NCI-H82 treated with DMSO at 0.1 percent for 48 hours (cell line): ENCODE measurements around the gene GIPC2.

Source experiments
- DNase-seq: peaks from one replicate; lab custom pipeline; 2025; ENCODE audit not compliant: unreplicated experiment; lab: John Stamatoyannopoulos, UW

Gene GIPC2

DNA sequence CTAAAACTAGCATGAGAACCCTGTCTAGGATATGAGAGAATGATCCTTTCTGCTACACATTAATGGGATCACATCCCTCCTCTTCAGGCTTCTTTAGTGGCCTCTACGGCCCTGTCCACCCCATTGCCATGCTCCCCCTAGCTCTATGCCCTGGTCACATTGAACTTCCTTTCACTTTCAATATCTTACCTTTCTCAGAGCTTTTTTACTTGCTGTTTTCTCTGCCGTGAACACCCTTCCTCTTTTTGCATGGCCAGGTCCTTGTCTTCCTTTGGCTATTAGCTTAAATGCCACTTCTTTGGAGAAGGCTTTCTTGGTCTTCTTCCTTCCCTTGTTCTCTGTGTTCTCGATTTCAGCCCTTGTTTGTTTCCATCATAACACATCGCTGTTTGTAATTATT lies 97.4 kb downstream of the GIPC2 start:
- no peak for DNase-seq

- no peak for DNase-seq
These were observed 97.9 kb downstream of the GIPC2 start for GRCh38 chr1:78143673-78144072.

DNA sequence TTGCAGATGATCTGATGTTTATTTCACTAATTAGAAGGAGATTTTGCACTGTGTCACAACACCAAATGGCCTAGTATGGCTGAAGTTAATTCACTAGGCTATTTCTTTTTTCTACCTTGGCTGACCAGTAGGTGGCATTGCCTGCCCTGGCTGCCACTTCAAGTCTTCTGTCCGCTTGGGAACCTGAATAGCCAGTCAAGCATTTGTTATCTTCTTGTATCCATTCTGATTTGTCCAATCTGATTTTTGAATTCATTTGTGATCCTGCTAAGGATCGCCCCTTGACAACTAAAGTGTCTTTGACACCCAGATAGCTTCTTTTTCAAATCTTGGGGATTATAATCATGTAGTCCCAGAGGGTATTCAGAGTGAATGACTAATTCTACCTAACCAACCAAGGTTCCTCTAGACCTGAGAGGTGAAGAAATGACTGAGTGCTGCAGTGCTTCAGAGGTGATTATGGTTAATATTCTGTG lies 99.4 kb downstream of the GIPC2 start:
- peak; percentile 54 for DNase-seq

- no peak for DNase-seq
These were observed 100.5 kb downstream of the GIPC2 start for GRCh38 chr1:78146205-78146771.

DNA sequence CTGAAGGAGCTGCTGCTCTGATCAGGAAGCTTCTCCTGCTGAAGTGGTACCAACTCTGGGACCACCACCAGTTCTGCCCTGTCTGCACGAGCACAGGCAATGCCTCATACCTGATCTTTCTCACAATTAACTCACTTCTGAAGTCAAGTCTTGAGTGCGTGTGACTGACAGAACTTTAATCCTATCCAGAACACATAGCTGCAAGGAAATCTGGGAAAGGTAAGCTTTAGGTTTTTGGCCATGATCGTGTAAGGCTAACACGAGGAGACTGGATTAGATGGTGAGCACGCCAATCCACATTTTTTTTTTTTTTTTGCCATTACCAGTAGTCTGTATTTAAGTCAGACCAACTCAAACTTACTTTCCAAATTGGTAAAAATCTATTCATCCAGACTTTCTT lies 101.3 kb downstream of the GIPC2 start:
- DNase-seq, result no peak

DNA sequence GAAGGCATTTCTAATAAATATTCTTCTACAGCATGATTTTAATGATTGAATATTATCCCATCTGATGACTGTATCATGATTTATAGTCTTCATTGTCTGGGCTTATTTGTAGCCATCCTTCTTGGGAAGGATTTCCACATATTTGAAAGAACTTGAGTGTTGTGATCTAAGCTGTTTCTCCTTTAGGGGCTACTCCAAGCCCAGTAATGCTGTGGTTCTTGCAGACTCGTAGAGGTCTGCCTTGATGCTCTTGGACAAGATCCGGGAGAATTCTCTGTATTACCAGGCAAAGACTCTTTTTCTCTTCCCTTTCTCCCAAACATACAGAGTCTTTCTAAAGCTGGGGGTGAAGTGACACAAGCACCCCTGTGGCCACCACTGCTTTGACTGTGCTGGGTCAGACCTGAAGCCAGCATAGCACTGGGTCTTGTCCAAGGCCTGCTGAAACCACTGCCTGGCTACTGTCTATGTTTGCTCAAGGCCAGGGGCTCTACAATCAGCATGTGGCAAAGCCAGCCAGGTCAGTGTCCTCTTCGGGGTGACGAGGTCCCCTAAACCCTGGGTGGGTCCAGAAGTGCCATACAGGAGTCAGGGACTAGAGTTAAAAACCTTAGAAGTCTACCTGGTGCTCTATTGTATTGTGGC lies 107.4 kb downstream of the GIPC2 start:
- no peak for DNase-seq

- no peak for DNase-seq
These were observed 109.4 kb downstream of the GIPC2 start for GRCh38 chr1:78155121-78155520.

- DNase-seq, result no peak
These were observed 111.2 kb downstream of the GIPC2 start for GRCh38 chr1:78156805-78157521.

DNA sequence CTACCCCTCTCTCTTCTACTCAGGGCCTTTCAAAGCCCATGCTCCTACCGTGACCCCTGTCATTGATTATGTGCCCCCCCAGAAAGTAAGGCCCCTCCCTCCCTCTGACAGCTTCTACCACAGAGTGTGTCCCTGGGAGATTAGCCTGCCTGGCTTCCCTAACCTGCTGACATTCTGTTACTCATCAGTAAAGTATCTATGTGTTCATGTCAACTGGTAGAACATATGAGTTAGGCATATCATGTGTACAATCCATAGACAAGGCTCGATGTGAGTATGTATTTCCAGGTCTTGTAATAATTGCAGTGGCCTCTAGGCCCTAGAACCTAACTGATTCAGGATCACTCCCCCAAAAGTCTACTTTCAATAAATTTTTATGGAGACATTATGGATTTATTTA lies 120.0 kb downstream of the GIPC2 start:
- DNase-seq, result no peak

DNA sequence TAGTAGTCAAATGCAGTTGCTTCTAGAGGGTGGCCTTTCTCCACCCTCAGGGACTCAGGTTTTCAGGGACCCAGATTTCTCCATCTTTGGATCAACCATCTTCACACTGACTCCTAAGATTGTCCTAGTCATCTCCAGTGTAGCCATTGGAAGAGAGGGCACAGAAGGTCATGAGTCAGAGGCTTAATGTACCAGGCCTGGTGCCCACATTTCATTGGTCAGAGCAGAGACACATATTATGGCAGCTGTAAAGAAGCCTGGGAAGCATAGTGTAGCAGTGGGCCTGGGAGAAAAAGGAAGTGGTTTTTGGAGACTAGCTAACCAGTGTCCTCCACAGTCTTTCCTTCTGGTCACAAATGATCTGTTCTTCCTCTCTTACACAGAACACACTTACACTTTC lies 122.5 kb downstream of the GIPC2 start:
- DNase-seq, result no peak

DNA sequence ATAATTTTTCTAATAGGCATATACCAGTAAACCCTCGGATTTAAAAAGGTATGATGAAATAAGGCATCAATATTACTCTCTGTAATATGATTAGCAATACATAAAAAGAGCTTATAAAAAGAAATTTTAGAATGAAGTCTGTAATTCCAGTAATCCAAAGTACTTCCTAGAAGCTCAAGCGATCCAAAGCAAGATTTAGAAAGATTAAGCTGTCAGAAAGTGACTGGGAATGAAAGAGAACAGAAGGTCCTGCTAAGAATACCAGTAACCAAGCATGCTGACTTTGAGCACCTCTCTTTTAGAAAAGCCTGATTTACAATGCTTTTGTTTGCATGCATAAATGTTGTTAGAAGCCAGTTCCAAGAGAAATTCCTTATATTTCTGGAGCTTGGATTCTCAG lies 125.1 kb downstream of the GIPC2 start:
- peak; percentile 71 for DNase-seq

DNA sequence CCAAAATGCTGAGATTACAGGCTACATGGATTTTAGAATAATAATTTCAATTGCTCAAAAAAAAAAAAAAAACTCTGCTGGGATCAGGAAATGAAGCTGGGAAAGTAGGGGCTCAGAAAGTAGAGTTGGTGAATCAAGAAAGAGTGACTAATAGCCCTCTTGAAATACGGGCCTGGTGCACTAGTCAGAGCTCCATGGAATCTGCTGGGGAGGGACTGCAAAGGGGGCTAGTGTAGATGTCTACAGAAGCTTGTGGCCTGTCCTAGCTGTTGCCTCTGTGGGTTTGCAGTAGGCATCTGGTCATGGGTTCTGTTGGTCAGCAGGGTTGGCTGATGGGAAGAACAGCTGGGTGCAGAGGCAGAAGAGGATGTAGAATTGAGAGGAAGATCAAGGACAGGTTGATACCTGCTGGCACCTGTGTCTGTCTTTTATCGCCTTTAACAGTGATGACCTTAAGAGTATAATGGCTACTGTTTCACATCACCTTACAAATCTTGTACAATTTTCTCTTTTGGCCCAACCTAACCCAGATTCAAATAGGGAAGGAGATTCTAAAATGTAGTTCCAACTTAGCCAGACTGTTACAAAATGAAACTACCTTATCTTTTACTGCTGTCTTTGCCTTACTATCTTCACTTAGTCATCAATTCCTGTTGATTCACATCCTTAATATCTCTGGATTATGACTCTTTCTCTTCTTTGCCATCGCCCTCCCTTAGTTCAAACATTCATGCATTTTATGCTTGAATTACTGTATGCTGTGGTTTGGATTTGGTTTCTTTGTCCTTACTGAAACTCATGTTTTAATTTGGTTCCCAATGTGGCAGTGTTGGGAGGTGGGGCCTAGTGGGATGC lies 126.2 kb downstream of the GIPC2 start:
- no peak for DNase-seq

GRCh38 chr1:78176448-78176847 lies 130.7 kb downstream of the GIPC2 start:
- DNase-seq, result no peak

- no peak for DNase-seq
These were observed 132.0 kb downstream of the GIPC2 start for GRCh38 chr1:78177708-78178270.

DNA sequence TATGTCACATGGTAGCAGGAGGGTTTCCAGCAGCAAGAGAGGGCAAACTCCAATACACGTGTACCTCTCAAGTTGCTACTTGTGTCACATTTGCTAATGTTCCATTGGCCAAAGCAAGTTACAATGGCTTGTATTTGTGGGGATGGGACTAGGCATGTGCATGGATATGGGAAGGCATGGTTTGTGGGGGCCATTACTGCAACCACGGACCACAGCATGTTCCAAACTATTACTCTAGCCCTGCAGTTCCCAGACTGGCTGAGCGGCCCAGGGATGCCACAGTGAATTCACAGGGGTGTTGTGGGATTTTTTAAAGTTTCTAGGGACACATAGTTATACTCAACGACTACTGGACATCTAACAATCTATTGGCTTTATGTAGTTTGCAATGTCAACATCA lies 133.1 kb downstream of the GIPC2 start:
- no peak for DNase-seq

- DNase-seq, result no peak
These were observed 138.8 kb downstream of the GIPC2 start for GRCh38 chr1:78184460-78185072.
